ENCODE results near the gene DOCK11. TPM values are rescaled to one million over a fixed set of nuclear protein-coding genes. Genes with fewer than 3 reads are reported as not detected.

DOCK11 gene
- total RNA-seq, 1 experiment from 2014 or later = 3.0 TPM

- Histone ChIP-seq H3K27ac (ENCODE audit: low read length) (no peak overlapping the region), H3K9me2 (replicated peaks; ENCODE audit: low read length) (no peaks in the 10 kb centered on the region), H3K79me2 (ENCODE audit: low read length) (no peaks in the 10 kb centered on the region), H2AFZ (ENCODE audit: low read length) (no peak overlapping the region), H3K9ac (ENCODE audit: low read length) (no peak overlapping the region), H3F3A (ENCODE audit: low read length, unreplicated experiment) (no peaks in the 10 kb centered on the region), H3K9me3 (ENCODE audit: low read length) (no peaks in the 10 kb centered on the region), H3K4me2 (ENCODE audit: low read length) (no peak overlapping the region), H4K20me1 (ENCODE audit: low read length) (no peaks in the 10 kb centered on the region), H3K27me3 (ENCODE audit: low read length) (no peaks in the 10 kb centered on the region), H3K36me3 (ENCODE audit: low read depth, low read length) (no peaks in the 10 kb centered on the region), H3K4me3 (ENCODE audit: low read length) (no peak overlapping the region), H3K4me1 (ENCODE audit: insufficient read depth, low read length) (no peaks in the 10 kb centered on the region)
- ChIA-PET CTCF (no interaction called here), POLR2A (ENCODE audit: unreplicated experiment) (no interaction called here)
- no TSS peak for BruUV-seq (replicated peaks)
- no peak for TF ChIP-seq EZH2phosphoT487 (IDR thresholded peaks at IDR 0.05; ENCODE audit: borderline replicate concordance, low read length)
- TF ChIP-seq EZH2 (IDR thresholded peaks at IDR 0.05; ENCODE audit: low read length, unreplicated experiment) = no peak
- TF ChIP-seq CTCF (conservative IDR thresholded peaks at IDR 0.05; ENCODE audit: low read depth, low read length) = no peak
- DNase-seq = no peak
- intact Hi-C loops (cut with micrococcal nuclease) = no loop called here
- no peak for ATAC-seq
Observed at GRCh38 chrX:118503260-118504041, 7.8 kb downstream of the DOCK11 start.

- no peaks in the 10 kb centered on the region for H3K4me1 ChIP-seq (ENCODE audit: insufficient read depth, low read length)
- H3K27ac ChIP-seq (ENCODE audit: low read length) = no peak overlapping the region
- no peaks in the 10 kb centered on the region for H3K9me3 ChIP-seq (ENCODE audit: low read length)
- H3K4me2 ChIP-seq (ENCODE audit: low read length) = no peak overlapping the region
- H3K4me3 ChIP-seq (ENCODE audit: low read length) = no peak overlapping the region
- ChIA-PET POLR2A (ENCODE audit: unreplicated experiment) (interaction anchor here (0.6 kb wide), 1 partner anchor 46 kb away, joined by 3 read pairs; no protein-coding TSS in a partner anchor), CTCF (no interaction called here)
- no peak for ATAC-seq
- H3F3A ChIP-seq (ENCODE audit: low read length, unreplicated experiment) = no peaks in the 10 kb centered on the region
- H3K9ac ChIP-seq (ENCODE audit: low read length) = no peak overlapping the region
- H4K20me1 ChIP-seq (ENCODE audit: low read length) = no peaks in the 10 kb centered on the region
- no peaks in the 10 kb centered on the region for H3K9me2 ChIP-seq (replicated peaks; ENCODE audit: low read length)
- no TSS peak for BruUV-seq (replicated peaks)
- no peak for TF ChIP-seq EZH2 (IDR thresholded peaks at IDR 0.05; ENCODE audit: low read length, unreplicated experiment)
- no peaks in the 10 kb centered on the region for H3K27me3 ChIP-seq (ENCODE audit: low read length)
- intact Hi-C loops (cut with micrococcal nuclease) = no loop called here
- no peaks in the 10 kb centered on the region for H3K79me2 ChIP-seq (ENCODE audit: low read length)
- H3K36me3 ChIP-seq (ENCODE audit: low read depth, low read length) = no peaks in the 10 kb centered on the region
- H2AFZ ChIP-seq (ENCODE audit: low read length) = no peak overlapping the region
- DNase-seq = no peak
Observed at GRCh38 chrX:118504581-118504980, 9.0 kb downstream of the DOCK11 start.

GRCh38 chrX:118506805-118507480 lies 11.3 kb downstream of the DOCK11 start:
- H3K4me3 ChIP-seq (ENCODE audit: low read length) = no peak overlapping the region
- BruUV-seq (replicated peaks) = no TSS peak
- H3K4me2 ChIP-seq (ENCODE audit: low read length) = no peak overlapping the region
- no peaks in the 10 kb centered on the region for H3F3A ChIP-seq (ENCODE audit: low read length, unreplicated experiment)
- no peaks in the 10 kb centered on the region for H3K36me3 ChIP-seq (ENCODE audit: low read depth, low read length)
- no peaks in the 10 kb centered on the region for H4K20me1 ChIP-seq (ENCODE audit: low read length)
- H3K9me2 ChIP-seq (replicated peaks; ENCODE audit: low read length) = no peaks in the 10 kb centered on the region
- no peaks in the 10 kb centered on the region for H3K9me3 ChIP-seq (ENCODE audit: low read length)
- TF ChIP-seq EZH2 (IDR thresholded peaks at IDR 0.05; ENCODE audit: low read length, unreplicated experiment) = no peak
- no peak for TF ChIP-seq CTCF (conservative IDR thresholded peaks at IDR 0.05; ENCODE audit: low read depth, low read length)
- no peak for TF ChIP-seq EZH2phosphoT487 (IDR thresholded peaks at IDR 0.05; ENCODE audit: borderline replicate concordance, low read length)
- DNase-seq (no peak), ATAC-seq (no peak)
- ChIA-PET POLR2A (ENCODE audit: unreplicated experiment) (interaction anchor here (0.7 kb wide), 1 partner anchor 116 kb away, joined by 5 read pairs; no protein-coding TSS in a partner anchor), CTCF (no interaction called here)
- H3K4me1 ChIP-seq (ENCODE audit: insufficient read depth, low read length) = no peaks in the 10 kb centered on the region
- H3K79me2 ChIP-seq (ENCODE audit: low read length) = no peaks in the 10 kb centered on the region
- no peaks in the 10 kb centered on the region for H3K27me3 ChIP-seq (ENCODE audit: low read length)
- no peak overlapping the region for H3K27ac ChIP-seq (ENCODE audit: low read length)
- no peak overlapping the region for H2AFZ ChIP-seq (ENCODE audit: low read length)
- no peak overlapping the region for H3K9ac ChIP-seq (ENCODE audit: low read length)
- intact Hi-C loops (cut with micrococcal nuclease) = no loop called here
